Raji (cell line): ENCODE measurements around the gene WWOX.

Source experiments
- POLR2A ChIP-seq: IDR thresholded peaks from 2 replicates; pipeline ENCODE4 v1.6.1; 2011; ENCODE audit warnings: low read depth, low read length, control low read depth; ENCODE audit not compliant: insufficient read depth

WWOX gene

DNA sequence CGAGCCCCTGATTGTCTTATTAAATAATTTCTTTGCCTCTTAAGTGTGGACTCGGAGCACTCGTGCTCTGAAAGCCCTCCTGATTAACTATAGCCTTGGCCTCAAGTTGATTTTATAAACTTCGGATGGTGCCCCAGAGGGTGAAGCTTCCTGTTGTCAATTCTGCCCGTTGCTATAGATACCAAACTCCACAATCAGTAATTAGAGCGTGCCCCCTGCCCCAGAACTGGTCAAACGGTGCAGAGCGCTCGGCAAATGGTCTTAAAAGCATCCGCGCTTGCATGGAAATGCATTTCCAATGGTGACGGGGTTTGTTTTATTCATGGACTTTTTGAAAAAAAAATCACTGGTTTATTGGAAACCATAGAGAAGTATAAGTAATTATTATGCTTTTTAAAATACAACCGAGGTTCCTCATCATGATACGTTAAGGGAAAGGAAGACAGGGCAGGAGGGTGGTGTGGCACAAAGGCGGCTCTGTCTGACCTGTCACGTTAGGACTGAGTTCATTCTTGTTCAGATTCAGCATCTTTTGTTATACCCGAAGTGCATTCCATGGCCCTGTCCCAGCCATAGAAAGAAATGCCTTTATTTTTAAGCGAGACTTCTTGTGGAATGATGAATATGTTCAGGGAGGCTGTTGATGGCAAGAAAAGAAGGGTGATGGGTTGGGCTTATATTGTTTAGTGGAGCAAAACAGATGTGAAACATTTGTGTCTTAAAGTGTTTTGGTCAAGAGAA, 1024.7 kb downstream of the WWOX start:
- no peak for TF ChIP-seq POLR2A

- no peak for TF ChIP-seq POLR2A
Observed at GRCh38 chr16:79127766-79128165, 1028.3 kb downstream of the WWOX start.

GRCh38 chr16:79128706-79129105, 1029.3 kb downstream of the WWOX start:
- no peak for TF ChIP-seq POLR2A

DNA sequence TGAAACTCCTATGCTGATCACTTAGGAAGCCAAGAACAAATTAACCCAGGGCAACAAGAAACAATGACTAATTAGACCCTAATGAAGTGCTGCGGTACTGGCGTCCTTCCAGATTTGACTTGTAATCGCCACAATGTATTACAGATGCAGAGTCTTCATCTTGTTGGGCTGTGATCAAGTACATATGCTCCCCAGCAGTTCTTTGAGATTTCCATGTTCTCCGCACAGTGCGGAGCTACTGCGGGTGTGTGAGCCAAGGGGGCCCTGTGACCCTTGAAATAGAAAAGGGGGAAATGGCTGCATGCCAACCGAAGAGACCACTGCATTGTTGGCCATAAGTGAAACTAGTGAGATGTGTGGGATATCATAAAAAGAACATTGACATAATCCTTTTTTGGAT, 1031.2 kb downstream of the WWOX start:
- no peak for TF ChIP-seq POLR2A

DNA sequence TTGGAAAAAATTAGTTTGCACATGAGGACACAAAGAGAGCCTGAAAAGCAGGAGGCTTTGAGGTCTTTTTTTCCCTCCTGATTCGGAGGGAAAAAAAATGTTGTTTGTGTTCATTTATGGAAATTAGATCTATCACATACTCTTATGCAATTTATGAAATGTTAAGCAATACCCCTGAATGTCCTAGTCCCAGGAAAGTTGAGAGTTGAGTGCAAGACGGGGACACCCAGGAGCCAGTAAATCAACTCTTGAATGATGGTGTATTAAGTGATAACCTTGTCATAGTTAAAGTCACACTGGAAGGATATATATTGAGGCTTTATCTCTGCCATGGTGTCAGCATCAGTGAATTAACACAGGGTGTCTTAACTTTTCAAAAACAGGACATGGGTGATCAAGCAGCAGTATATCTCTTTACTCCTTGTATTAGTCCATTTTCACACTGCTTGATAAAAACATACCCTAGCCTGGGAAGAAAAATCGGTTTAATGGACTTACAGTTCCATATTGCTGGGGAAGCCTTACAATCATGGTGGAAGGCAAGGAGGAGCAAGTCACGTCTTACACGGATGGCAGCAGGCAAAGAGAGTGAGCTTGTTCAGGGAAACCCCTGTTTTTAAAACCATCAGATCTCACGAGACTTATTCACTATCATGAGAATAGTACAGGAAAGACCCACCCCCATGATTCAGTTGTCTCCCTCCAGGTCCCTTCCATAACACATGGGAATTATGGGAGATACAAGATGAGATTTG, 1032.0 kb downstream of the WWOX start:
- TF ChIP-seq POLR2A: no peak

DNA sequence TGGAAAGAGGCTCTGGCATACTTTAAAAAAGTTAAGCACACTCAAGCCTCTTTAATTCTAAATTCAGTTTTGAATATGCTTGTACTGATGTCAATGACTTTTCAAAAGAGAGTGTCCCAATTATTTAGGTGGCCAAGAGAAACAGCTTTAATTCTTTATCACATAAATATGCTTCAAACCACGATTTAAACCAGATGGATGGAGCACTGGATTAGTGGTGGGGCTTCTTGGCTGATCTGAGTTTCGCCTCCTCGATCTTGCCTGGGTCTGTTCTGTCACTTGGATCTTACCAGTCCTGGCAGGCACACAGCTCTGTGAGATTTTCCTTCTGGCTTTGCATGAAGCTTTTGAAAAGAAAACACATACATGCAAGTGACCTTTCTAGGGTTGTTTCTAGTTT, 1033.2 kb downstream of the WWOX start:
- TF ChIP-seq POLR2A: no peak

GRCh38 chr16:79134300-79134699, 1034.8 kb downstream of the WWOX start:
- no peak for TF ChIP-seq POLR2A

GRCh38 chr16:79136955-79137354, 1037.5 kb downstream of the WWOX start:
- TF ChIP-seq POLR2A: no peak

GRCh38 chr16:79137426-79137939, 1038.0 kb downstream of the WWOX start:
- TF ChIP-seq POLR2A: no peak

- no peak for TF ChIP-seq POLR2A
Observed at GRCh38 chr16:79139799-79140198, 1040.3 kb downstream of the WWOX start.

- no peak for TF ChIP-seq POLR2A
Observed at GRCh38 chr16:79143026-79143425, 1043.6 kb downstream of the WWOX start.

DNA sequence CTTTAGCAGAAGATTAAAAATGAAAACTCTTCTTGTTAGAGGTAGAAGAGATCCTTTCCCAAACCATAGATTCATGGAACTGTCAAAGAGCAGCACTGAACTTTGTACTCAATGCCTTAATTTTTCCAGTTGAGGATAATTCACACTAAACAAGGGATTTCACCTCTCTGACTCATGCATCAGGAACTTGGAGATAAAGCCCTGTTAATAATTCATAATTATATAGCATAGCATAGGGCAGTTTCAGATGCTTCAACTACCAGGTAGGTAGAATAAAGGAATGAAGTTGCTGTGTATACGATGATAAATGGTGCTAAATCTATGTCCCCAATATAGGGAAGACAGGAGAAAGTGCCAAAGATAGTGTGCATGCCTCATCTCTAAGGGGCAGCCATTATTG, 1050.7 kb downstream of the WWOX start:
- TF ChIP-seq POLR2A: no peak

DNA sequence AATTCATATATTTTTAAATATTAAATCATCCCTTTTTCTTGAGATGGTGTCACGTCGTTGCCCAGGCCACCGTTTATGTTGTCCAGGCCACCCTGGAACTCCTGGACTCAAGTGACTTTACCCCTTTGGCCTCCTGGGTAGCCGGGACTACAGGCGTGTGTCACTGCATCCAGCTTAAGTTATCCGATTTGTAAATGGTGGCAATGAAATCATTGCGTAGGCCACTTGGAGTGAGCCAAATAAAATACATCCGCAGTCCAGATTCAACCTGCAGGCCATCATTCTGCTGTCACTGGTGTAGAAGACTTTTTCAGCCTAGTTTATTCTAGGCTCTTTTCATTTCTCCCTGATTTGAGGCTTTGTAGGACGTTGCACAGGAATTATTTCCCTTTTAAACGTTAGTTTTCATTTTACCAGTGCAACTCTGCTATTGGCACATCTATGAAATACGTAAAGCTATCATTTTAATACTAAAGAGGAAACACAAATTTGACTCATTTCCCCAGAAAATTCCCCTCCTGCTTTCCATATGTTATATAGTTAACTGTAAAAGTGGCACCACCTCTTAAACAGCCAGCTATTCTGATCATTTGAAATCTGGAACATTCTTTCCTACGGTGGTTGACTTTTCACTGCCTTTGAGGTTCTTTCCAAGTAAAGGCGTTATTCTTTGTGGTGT, 1051.3 kb downstream of the WWOX start:
- no peak for TF ChIP-seq POLR2A

GRCh38 chr16:79154086-79154485, 1054.6 kb downstream of the WWOX start:
- TF ChIP-seq POLR2A: no peak

- no peak for TF ChIP-seq POLR2A
Observed at GRCh38 chr16:79155471-79155870, 1056.0 kb downstream of the WWOX start.

DNA sequence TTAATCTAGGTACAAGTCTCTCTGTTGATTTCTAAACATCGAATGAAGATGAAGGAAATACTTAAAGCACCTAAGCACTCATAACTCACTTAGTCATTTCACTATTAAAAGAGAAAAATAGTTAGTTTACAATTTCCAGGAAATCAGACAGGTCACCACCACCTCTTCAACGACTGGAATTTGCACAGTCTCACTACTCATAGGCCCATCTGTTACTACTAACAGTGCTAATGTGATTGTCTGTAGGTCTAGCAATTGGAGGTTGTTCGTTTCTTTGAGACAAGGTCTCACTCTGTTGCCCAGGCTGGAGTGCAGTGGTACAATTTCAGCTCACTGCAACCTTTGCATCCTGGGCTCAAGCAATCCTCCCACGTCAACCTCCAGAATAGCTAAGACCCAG, 1056.5 kb downstream of the WWOX start:
- TF ChIP-seq POLR2A: no peak
